Measurements from ENCODE around the gene NOP9.

Gene NOP9

DNA sequence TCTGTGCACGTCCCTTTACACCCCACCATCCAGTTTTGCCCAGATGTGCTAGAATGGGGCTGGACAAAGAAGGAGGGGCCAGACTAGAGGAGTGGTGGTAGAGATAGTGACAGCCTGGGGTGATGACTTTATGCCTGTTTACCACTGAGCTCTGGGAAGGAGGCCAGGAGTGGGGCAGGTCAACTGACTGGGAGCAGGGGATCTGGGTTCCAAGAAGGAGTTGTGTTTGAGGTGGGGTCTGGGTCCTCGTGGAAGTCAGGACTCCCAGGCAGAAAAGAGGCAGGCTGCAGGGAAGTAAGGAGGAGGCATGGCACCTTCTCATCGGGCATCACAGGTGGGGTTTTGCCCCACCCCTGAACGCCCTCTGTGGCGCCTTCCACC lies 10.6 kb downstream of the NOP9 start:
- DNase-seq (ENCODE audit: low spot score) = no peak

DNA sequence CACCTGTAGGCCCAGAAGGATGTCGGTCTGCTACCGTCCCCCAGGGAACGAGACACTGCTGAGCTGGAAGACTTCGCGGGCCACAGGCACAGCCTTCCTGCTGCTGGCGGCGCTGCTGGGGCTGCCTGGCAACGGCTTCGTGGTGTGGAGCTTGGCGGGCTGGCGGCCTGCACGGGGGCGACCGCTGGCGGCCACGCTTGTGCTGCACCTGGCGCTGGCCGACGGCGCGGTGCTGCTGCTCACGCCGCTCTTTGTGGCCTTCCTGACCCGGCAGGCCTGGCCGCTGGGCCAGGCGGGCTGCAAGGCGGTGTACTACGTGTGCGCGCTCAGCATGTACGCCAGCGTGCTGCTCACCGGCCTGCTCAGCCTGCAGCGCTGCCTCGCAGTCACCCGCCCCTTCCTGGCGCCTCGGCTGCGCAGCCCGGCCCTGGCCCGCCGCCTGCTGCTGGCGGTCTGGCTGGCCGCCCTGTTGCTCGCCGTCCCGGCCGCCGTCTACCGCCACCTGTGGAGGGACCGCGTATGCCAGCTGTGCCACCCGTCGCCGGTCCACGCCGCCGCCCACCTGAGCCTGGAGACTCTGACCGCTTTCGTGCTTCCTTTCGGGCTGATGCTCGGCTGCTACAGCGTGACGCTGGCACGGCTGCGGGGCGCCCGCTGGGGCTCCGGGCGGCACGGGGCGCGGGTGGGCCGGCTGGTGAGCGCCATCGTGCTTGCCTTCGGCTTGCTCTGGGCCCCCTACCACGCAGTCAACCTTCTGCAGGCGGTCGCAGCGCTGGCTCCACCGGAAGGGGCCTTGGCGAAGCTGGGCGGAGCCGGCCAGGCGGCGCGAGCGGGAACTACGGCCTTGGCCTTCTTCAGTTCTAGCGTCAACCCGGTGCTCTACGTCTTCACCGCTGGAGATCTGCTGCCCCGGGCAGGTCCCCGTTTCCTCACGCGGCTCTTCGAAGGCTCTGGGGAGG lies 11.3 kb downstream of the NOP9 start, which contains the start of gene LTB4R:
LTB4R (plus strand) TSS at position 857 of the 959 bp plus-strand sequence. CDS start 4,150 bp downstream, outside the sequence.
- peak; percentile 80 for DNase-seq (ENCODE audit: low spot score)

DNA sequence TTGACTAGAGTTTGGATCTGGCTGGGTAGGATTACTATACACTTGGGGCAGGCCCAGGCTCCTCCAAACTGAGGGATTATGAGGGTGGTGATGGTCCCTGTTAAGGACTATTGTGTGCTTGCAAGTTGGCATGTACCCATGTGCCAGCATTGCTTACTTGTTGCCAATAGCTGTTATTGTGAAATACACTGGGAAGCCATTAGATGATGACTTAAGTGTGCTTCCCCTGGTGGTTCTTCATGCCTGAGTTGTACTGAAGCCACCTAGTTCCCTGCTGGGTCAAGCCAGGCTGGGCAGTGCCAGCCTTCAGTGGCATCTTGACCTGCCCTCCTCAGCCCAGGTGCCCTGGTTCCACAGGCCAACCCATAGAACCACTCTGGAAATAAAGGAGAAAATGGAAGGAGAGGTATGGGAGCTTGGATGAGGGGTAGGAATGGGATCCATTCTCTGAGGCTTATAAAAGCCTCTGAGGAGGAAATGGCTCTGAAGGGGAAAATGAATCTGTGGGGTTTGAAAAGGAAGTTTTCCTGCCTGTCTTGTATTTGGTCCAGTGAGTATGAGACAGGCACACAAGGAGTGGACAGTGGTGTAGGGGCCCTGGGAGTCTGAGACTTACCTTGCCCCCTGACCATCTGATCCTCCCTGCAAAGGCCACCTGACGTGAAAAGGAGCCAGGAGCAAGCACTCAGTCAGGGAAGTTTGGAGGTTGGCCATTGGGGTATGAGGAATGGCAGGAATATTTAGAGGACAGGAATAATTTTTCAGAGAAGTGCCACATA lies 12.4 kb downstream of the NOP9 start:
- peak; percentile 49 for DNase-seq (ENCODE audit: low spot score)

DNA sequence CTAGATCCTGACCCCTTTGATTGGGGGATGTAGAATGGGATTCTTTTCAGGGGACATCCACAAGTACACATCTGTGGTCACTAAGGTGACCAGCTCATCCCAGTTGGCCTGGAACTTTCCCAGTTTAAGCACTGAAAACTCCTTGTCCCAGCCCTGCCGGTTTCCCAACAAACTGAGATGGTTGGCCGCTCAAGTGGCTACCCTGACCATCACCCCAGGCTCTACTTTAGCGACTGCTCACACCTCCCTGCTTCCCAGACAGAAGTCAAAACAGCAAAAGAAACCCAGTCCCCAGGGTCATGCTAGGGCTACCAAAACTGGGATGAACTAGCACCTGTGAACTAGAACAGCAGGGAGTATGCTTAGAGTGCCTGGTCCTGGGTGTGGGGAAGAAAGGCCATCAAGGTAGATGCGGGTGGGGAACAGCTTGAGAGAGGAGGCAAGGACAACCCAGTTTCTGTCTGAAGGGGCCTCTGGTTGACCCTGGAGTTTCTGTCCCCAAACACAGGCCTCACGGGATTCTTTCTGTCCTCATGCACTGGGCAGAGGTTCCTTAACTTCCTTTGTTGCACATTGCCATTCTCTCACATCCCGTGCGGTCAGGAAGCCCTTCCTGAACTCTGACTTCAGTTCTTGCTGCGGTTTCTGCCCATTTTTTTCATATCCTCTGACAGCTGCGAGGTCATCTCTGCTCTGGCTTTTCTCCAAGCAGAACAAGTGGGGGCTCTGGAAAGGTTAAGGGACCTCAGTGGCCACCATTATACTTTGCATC lies 13.3 kb downstream of the NOP9 start:
- DNase-seq (ENCODE audit: low spot score) = peak; percentile 57

DNA sequence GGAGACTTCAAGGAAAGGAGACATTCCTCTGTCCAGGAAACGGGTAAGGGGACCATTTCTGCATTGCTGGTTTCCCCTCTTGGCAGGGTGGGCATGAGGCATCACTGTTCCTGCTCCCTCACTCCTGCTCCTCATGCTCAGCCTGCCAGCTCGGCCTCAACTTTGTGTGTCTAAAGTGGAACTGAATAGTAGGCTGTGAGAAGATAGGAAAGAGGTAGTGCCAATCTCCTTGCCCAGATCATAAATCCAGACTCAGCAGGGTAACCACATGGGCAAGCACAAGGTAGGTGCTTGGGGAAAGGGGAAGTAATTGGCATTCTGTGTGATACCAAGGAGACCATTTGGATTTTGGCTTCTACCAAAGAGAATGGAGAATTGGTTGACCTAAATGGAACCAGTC lies 14.3 kb downstream of the NOP9 start:
- DNase-seq (ENCODE audit: low spot score) = no peak

DNA sequence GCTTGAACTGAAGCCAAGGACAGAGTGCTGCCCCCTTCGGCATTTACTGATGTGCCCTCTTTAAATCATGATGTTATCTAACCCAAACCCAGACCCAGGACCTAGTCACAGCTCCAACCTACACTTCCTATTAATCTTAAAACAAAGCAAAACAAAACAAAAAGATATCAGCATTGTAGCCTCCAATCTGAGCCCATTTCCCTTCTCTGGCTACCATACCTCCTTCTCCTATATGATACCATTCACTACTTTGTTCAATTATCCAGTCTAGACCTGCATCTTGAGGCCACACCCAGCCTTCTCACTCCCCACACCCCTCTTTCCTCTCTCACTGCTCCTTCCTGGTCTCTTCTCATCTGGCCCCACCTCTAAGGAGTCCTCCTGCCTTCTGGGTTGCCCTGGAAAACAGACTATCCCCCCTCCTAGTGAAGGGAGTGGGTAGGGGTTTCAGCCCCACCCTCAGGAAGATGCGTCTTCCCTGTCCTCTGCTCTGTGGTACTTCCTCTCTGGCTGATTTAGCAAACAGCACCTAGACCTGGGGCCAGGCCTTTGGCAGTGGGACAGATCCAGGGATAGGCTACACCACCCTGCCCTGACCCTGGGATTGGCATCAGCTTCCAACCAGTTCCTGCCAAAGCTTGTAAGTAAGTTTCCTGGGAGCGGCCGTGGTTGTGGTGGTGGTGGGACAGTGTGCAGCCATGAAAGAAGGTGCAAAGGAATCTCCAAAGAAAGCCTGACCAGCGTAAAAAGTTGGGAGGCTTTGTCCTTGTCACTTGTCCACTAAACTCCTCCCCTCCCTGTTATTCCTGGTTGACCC lies 14.9 kb downstream of the NOP9 start:
- DNase-seq (ENCODE audit: low spot score) = no peak

DNA sequence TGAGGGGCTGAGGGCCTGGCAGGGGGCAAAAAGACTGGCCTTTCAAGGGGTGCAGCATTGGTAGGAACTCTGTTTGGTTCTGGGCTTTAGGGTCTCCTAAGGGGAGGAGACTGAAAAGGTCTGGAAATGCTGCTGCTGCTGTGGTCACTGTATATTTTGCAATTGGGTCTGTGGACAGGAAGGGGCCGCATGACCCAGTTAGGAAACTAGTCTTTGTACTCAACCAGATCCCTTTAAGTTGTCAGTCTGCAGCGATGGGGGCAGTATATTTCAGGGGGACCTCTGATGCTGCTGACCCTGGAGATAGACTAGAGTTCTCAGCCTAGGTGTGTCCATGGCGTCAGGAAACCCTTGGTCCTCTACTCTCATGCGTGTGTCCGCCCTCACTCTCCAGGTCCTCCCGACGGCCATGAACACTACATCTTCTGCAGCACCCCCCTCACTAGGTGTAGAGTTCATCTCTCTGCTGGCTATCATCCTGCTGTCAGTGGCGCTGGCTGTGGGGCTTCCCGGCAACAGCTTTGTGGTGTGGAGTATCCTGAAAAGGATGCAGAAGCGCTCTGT lies 15.7 kb downstream of the NOP9 start:
- no peak for DNase-seq (ENCODE audit: low spot score)

DNA sequence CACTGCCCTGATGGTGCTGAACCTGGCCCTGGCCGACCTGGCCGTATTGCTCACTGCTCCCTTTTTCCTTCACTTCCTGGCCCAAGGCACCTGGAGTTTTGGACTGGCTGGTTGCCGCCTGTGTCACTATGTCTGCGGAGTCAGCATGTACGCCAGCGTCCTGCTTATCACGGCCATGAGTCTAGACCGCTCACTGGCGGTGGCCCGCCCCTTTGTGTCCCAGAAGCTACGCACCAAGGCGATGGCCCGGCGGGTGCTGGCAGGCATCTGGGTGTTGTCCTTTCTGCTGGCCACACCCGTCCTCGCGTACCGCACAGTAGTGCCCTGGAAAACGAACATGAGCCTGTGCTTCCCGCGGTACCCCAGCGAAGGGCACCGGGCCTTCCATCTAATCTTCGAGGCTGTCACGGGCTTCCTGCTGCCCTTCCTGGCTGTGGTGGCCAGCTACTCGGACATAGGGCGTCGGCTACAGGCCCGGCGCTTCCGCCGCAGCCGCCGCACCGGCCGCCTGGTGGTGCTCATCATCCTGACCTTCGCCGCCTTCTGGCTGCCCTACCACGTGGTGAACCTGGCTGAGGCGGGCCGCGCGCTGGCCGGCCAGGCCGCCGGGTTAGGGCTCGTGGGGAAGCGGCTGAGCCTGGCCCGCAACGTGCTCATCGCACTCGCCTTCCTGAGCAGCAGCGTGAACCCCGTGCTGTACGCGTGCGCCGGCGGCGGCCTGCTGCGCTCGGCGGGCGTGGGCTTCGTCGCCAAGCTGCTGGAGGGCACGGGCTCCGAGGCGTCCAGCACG lies 16.4 kb downstream of the NOP9 start:
- DNase-seq (ENCODE audit: low spot score) = peak; percentile 31

DNA sequence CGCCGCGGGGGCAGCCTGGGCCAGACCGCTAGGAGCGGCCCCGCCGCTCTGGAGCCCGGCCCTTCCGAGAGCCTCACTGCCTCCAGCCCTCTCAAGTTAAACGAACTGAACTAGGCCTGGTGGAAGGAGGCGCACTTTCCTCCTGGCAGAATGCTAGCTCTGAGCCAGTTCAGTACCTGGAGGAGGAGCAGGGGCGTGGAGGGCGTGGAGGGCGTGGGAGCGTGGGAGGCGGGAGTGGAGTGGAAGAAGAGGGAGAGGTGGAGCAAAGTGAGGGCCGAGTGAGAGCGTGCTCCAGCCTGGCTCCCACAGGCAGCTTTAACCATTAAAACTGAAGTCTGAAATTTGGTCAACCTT lies 16.9 kb downstream of the NOP9 start:
- no peak for DNase-seq (ENCODE audit: low spot score)

DNA sequence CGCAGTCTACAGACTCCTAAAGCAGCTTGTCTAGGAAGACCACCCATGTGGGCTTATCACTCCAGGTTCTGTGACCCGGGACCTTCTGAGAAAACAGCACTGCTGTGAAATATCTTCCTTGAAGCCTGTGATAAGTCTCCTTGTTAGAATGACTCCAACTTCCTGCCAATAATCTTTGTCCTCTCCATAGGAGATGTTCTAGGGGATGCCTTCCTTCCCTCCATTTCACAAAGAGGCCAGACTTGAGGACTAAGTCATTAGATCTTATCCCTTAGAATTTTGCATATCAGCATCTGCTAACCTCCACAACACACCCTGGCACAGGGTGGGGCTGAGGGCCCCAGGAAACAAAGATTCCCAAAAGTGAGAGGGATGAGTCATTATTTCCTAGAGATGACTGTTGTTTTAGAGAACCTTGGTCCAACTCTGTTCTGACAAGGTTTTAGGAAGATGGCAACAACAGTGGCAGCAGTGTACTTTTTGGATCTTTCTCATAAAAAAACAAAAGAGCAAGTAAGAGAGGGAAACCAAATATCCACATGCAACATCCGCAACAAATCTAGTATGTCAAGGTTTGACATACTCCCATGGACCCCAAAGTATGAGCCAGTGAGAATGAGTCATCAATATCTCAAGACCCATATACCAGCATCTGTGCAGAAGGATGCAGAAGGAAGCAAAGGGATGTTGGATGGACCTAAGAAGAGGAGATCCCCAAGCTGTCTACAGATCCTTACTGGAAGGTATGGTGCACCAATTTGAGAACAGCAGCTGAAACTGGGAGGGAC lies 17.7 kb downstream of the NOP9 start:
- DNase-seq (ENCODE audit: low spot score) = no peak

DNA sequence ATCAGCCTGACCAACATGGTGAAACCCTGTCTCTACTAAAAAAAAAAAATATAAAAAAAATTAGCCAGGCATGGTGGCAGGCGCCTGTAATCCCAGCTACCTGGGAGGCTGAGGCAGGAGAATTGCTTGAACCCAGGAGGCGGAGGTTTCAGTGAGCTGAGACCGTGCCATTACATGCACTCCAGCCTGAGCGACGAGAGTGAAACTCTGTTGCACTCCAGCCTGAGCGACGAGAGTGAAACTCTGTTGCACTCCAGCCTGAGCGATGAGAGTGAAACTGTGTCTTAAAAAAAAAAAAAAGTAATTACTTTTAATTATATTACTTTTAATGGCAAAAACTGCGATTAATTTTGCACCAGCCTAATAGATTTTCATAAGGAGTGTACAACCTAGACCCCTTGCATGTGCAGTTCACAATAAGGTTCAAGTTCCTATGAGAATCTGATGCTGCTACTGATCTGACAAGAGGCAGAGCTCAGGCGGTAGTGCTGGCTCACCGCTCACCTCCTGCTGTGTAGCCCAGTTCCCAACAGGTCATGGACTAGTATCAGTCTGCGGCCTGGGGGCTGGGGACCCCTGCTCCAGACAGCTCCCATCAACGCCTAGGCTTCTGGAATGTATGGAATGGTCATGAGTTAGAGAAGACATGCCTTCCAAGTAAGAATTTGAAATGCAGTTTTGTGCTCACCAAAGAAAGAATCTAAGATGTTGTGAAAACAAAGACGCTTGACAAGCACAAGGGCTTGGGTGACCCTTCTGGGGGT lies 21.7 kb downstream of the NOP9 start:
- DNase-seq (ENCODE audit: low spot score) = no peak

DNA sequence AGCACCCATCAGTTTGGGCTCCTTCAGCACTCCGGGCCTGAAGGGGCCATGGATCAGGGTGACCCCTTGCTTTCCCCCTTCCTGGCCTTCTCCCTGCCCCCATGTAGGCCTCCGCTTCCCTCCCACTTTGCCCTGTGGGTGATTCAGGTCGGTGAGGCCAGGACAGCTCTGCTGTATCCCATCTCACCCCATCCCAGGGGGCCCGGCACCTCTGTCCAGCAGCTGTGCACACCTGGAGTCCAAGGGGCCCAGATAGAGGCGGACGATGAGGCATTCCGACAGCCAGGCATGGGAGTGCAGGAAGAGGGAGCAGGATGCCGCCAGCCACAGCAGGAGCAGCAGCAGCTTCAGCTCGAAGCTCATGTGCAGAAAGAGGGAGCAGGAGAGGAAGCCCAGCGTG lies 23.0 kb downstream of the NOP9 start:
- DNase-seq (ENCODE audit: low spot score) = no peak

DNA sequence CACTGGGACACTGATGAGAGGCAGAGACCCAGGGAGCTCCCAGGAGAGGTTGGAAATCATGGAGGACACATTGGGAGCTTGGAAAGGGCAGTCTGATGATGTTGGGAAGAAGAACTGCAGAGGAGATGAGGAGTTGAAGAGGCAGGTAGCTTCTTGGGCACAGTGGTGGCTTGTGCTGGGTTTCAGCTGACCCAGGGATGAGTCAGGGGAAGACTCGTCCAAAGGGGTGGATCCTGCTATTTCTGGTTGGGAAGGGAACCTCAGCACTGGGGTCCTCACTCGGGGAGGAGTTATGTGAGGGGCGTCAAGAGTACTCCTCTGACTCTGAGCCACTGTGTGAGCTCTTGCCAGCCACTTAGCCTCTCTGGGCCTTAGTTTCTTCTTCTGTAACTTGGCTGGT lies 23.7 kb downstream of the NOP9 start:
- DNase-seq (ENCODE audit: low spot score) = no peak

DNA sequence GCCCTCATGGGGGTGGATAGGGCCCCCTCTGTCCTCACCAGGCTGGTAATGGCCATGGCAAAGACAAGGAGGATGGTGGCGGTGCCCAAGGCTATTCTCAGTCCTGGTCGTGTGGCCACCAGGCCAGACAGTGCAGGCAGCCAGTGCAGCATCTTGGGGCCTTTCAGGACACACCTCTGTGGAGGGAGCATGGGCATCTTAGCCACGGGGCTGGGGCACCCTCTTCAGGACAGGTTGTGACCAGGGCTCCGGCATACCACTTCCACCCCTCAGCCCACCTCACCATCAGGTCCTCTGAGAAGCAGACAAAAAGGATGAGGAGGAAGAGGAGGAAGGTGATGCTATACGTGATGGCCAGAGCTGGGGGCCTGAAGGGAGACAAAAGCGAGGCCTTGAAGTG lies 24.4 kb downstream of the NOP9 start:
- no peak for DNase-seq (ENCODE audit: low spot score)

DNA sequence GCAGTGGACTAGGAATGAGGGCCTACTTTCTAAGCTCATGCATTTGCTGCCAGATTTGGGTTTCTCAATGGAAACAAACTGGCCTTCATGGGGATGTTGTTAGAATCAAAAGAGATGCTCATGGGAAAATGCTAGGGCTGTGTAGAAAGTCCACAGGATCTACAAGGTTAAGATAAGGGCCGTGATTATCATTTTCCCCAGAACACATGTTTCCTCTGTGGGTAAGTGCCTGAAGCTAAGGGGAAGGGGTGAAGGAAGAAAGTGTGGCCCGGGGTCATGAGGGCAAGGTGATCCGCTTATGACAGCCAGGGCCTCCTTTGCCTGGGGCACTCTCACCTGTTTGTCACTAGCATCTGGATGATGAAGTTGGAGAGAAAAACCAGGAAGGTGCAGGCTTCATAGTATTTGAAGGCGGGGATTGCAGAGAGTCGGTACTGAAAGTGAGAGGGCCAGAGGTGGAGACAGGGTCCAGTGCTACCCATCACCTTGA lies 25.4 kb downstream of the NOP9 start:
- DNase-seq (ENCODE audit: low spot score) = no peak

DNA sequence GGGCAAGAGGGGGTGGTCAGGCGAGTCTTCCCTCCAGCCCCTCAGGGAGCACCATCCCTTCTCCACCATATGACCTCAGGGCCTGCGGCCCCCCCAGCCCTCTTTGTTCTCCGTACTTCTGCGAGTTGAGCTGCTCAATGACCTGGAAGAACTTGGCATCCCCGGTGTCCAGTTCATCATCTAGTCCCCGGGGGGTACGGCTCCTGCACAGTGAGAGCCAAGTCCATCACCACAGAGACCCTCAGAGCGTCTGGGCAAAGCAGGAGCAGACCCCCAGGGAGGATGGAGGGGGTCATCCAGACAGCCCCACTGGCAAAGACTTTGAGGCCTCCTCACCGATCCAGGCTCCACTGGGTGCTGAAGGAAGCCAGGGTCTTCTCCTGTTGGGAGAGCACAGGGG lies 26.3 kb downstream of the NOP9 start:
- DNase-seq (ENCODE audit: low spot score) = no peak

DNA sequence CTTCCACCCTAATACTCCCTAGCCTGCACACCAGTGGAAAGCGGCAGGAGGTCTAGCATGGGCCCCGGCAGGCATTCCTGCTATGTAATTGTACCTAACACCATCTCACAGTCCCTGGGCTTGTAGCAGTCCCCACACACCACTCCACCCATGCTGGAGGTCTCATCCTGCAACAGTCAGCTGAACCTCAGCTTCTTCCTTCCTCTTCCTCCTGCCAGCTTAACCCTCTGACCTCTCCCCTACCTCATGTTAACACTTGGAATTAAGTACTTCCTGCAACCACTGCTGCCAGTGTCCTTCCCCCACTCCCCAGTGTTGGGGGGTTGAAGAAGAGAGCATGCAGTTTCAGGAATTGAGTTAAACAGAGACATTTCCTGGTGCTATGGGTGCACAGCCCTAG lies 27.7 kb downstream of the NOP9 start:
- no peak for DNase-seq (ENCODE audit: low spot score)

DNA sequence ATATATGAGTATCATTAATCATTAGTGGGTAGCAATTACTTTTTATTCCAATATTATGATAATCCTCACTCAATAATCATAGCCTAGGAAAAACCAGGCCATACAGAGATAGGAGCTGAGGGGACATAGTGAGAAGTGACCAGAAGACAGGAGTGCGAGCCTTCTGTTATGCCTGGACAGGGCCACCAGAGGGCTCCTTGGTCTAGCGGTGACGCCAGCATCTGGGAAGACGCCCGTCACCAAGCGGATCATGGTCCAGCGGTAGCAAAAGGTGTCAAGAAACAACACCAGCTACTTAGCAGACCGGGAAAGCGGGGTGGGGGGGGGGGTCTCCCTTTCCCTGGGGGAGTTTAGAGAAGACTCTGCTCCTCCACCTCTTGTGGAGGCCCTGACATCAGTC lies 28.3 kb downstream of the NOP9 start:
- DNase-seq (ENCODE audit: low spot score) = peak; percentile 27

Data from kidney tubule cell (primary cell).